Measurements from ENCODE around the gene AGAP2.

AGAP2 gene

GRCh38 chr12:57766464-57767304, 28.1 kb upstream of the AGAP2 start, which contains the start of gene CYP27B1:
Gene CYP27B1 (minus strand): TSS chr12:57767078. CDS start chr12:57767041, 37 bp downstream.
- DNase-seq = no peak

- no peak for DNase-seq
These were observed 27.3 kb upstream of the AGAP2 start for GRCh38 chr12:57765698-57766463.

GRCh38 chr12:57765003-57765697, 26.6 kb upstream of the AGAP2 start:
- DNase-seq = no peak

- DNase-seq = no peak
These were observed 26.1 kb upstream of the AGAP2 start for GRCh38 chr12:57764662-57765002.

GRCh38 chr12:57763881-57764661, 25.5 kb upstream of the AGAP2 start:
- DNase-seq = no peak

GRCh38 chr12:57762463-57762862, 23.9 kb upstream of the AGAP2 start:
- DNase-seq = no peak

GRCh38 chr12:57761391-57761998, 23.0 kb upstream of the AGAP2 start:
- no peak for DNase-seq

- DNase-seq = no peak
These were observed 21.9 kb upstream of the AGAP2 start for GRCh38 chr12:57760347-57760982.

- DNase-seq = no peak
These were observed 20.9 kb upstream of the AGAP2 start for GRCh38 chr12:57759360-57759980.

- no peak for DNase-seq
These were observed 20.2 kb upstream of the AGAP2 start for GRCh38 chr12:57758552-57759359.

GRCh38 chr12:57757771-57758170, 19.2 kb upstream of the AGAP2 start:
- DNase-seq = no peak

GRCh38 chr12:57756406-57757341, 18.1 kb upstream of the AGAP2 start:
- no peak for DNase-seq

GRCh38 chr12:57755454-57756372, 17.2 kb upstream of the AGAP2 start:
- DNase-seq = no peak

- DNase-seq = no peak
These were observed 16.6 kb upstream of the AGAP2 start for GRCh38 chr12:57755194-57755453.

GRCh38 chr12:57754411-57755193, 16.1 kb upstream of the AGAP2 start, which contains the start of gene MARCHF9:
Gene MARCHF9 (plus strand): TSS chr12:57755103. CDS start chr12:57755529, 426 bp downstream.
- peak; percentile 39 for DNase-seq

GRCh38 chr12:57753756-57754337, 15.3 kb upstream of the AGAP2 start:
- no peak for DNase-seq

GRCh38 chr12:57752668-57753000, 14.1 kb upstream of the AGAP2 start:
- DNase-seq = no peak
